HCT116 (cell line): Measurements from ENCODE around the gene FAM76B. TPM values are rescaled to one million over a fixed set of nuclear protein-coding genes. Genes with fewer than 3 reads are reported as not detected.

Experiments
- ATAC-seq: fragments of 200-7000 bp; cut with Tn5 transposase; 2 replicates; pipeline ENCODE4 v1.9.1; 2020; ENCODE audit warnings: mild to moderate bottlenecking, moderate library complexity
- BruUV-seq: library from RNA; stranded (reverse); fragments of 400-500 nt; replicated peaks from 2 replicates; lab custom pipeline; 2021; lab: Mats Ljungman, UMichigan
- CTCF ChIA-PET: fragments of 300-600 bp; sonication (Branson Sonifier 250); formaldehyde crosslinking; loops from one replicate; lab custom pipeline; 2021; ENCODE audit warnings: antibody characterized with exemption; lab: Charles Lee
- POLR2A ChIA-PET: fragments of 300-600, 350-600 bp; sonication (Branson Sonifier 250); formaldehyde crosslinking; loops from one replicate; lab custom pipeline; 2021; ENCODE audit warnings: antibody characterized with exemption; lab: Charles Lee
- RAD21 ChIA-PET, 2 experiments: fragments of 300-600 bp; sonication (Branson Sonifier 250); formaldehyde crosslinking; loops; one replicate each; lab custom pipeline; 2023; ENCODE audit warnings: low total read pairs in 2 of 2; ENCODE audit not compliant: uncharacterized antibody in 2 of 2, unreplicated experiment in 2 of 2, low non-redundant PET in 1 of 2; lab: Charles Lee
- DNase-seq: peaks from one replicate; pipeline ENCODE4 v3.0.0-alpha.2; 2010; ENCODE audit warnings: low read depth, low spot score
- H2AFZ ChIP-seq: fragments of 200-600 bp; shearing (Covaris generic), sonication (generic); 2 replicates; pipeline ENCODE4 v1.6.1; 2017; ENCODE audit warnings: low read depth, mixed run types, mixed read lengths, antibody characterized with exemption, low read length; ENCODE audit not compliant: poor library complexity, severe bottlenecking
- H3K27ac ChIP-seq: 2 replicates; pipeline ENCODE4 v1.5.1; 2012; ENCODE audit warnings: low read depth, low read length
- H3K27me3 ChIP-seq: fragments of 200-600 bp; sonication (generic); 2 replicates; pipeline ENCODE4 v1.6.1; 2016; ENCODE audit warnings: mixed run types, low read length, mixed read lengths; ENCODE audit not compliant: insufficient read depth
- H3K36me3 ChIP-seq, 2 experiments: fragments of 200-500 bp in 1 of 2; fragments of 200-600 bp in 1 of 2; sonication (Bioruptor generic) in 1 of 2; sonication (generic) in 1 of 2; 2 replicates each; pipeline versions ENCODE4 v1.5.1 to v1.6.1; 2014 to 2016; ENCODE audit warnings: low read length in 2 of 2, inconsistent platforms in 1 of 2, mixed read lengths in 1 of 2, mixed run types in 1 of 2; ENCODE audit not compliant: insufficient read depth in 2 of 2, control insufficient read depth in 1 of 2
- H3K4me1 ChIP-seq, 2 experiments: fragments of 200-600 bp in 1 of 2; sonication (generic) in 1 of 2; 2 replicates each; pipeline versions ENCODE4 v1.5.1 to v1.6.1; 2012 to 2017; ENCODE audit warnings: low read length in 2 of 2, inconsistent platforms in 1 of 2, mild to moderate bottlenecking in 1 of 2, mixed read lengths in 1 of 2, mixed run types in 1 of 2, moderate library complexity in 1 of 2; ENCODE audit not compliant: insufficient read depth in 2 of 2, control insufficient read depth in 1 of 2
- H3K4me2 ChIP-seq: fragments of 200-600 bp; sonication (generic); 2 replicates; pipeline ENCODE4 v1.6.1; 2017; ENCODE audit warnings: mixed run types, low read length, mixed read lengths
- H3K4me3 ChIP-seq, 2 experiments: fragments of 200-600 bp in 1 of 2; sonication (generic) in 1 of 2; replicated peaks in 1 of 2; 2 replicates each; pipeline ENCODE4 v1.5.1; 2011 to 2016; ENCODE audit warnings: low read length in 2 of 2, control low read depth in 1 of 2, low read depth in 1 of 2, mild to moderate bottlenecking in 1 of 2, mixed read lengths in 1 of 2, mixed run types in 1 of 2
- H3K79me2 ChIP-seq: fragments of 200-600 bp; sonication (generic); 2 replicates; pipeline ENCODE4 v1.6.1; 2017; ENCODE audit warnings: mild to moderate bottlenecking, mixed run types, low read length, moderate library complexity, mixed read lengths; ENCODE audit not compliant: insufficient read depth
- H3K9ac ChIP-seq: fragments of 200-600 bp; sonication (generic); 2 replicates; pipeline ENCODE4 v1.6.1; 2016; ENCODE audit warnings: low read length, mixed read lengths
- H3K9me2 ChIP-seq: fragments of 200-600 bp; sonication (generic), shearing (Covaris generic); 2 replicates; pipeline ENCODE4 v1.6.1; 2017; ENCODE audit warnings: mixed run types, mild to moderate bottlenecking, moderate library complexity; ENCODE audit not compliant: insufficient read depth
- H3K9me3 ChIP-seq, 2 experiments: fragments of 200-500 bp in 1 of 2; fragments of 200-600 bp in 1 of 2; sonication (Bioruptor generic) in 1 of 2; sonication (generic) in 1 of 2; 2 replicates each; pipeline ENCODE4 v1.6.1; 2014 to 2017; ENCODE audit warnings: low read length in 2 of 2, mixed read lengths in 2 of 2, inconsistent platforms in 1 of 2, low read depth in 1 of 2, mild to moderate bottlenecking in 1 of 2, mixed run types in 1 of 2, moderate library complexity in 1 of 2; ENCODE audit not compliant: control insufficient read depth in 1 of 2, insufficient read depth in 1 of 2
- H4K20me1 ChIP-seq: fragments of 200-600 bp; sonication (generic), shearing (Covaris generic); 2 replicates; pipeline ENCODE4 v1.6.1; 2017; ENCODE audit warnings: mixed run types, mild to moderate bottlenecking, moderate library complexity; ENCODE audit not compliant: insufficient read depth
- CBX3 ChIP-seq: IDR thresholded peaks from 2 replicates; pipeline ENCODE4 v1.6.1; 2012; ENCODE audit warnings: low read depth
- CEBPB ChIP-seq: IDR thresholded peaks from 2 replicates; pipeline ENCODE4 v1.6.1; 2012; ENCODE audit warnings: low read depth
- CTCF ChIP-seq, 3 experiments: fragments of 200-600 bp in 1 of 3; sonication (generic) in 1 of 3; IDR thresholded peaks in 2 of 3; conservative IDR thresholded peaks in 1 of 3; 2 replicates each; pipeline ENCODE4 v1.5.1; 2012 to 2017; ENCODE audit warnings: low read depth in 2 of 3, low read length in 2 of 3, antibody characterized with exemption in 1 of 3, borderline replicate concordance in 1 of 3, control low read depth in 1 of 3, mild to moderate bottlenecking in 1 of 3, mixed read lengths in 1 of 3, mixed run types in 1 of 3, moderate library complexity in 1 of 3; ENCODE audit not compliant: insufficient read depth in 1 of 3
- EGR1 ChIP-seq: IDR thresholded peaks from 2 replicates; pipeline ENCODE4 v1.6.1; 2012; ENCODE audit warnings: low read depth
- ELF1 ChIP-seq: IDR thresholded peaks from 2 replicates; pipeline ENCODE4 v1.6.1; 2012; ENCODE audit warnings: low read depth, borderline replicate concordance
- EZH2phosphoT487 ChIP-seq: fragments of 200-600 bp; IDR thresholded peaks from 2 replicates; pipeline ENCODE4 v1.6.1; 2018; ENCODE audit warnings: antibody characterized with exemption, borderline replicate concordance
- FOSL1 ChIP-seq: IDR thresholded peaks from 2 replicates; pipeline ENCODE4 v1.6.1; 2012; ENCODE audit warnings: low read depth
- JUND ChIP-seq: IDR thresholded peaks from 2 replicates; pipeline ENCODE4 v1.6.1; 2012
- POLR2AphosphoS5 ChIP-seq: IDR thresholded peaks from 2 replicates; pipeline ENCODE4 v1.6.1; 2011; ENCODE audit warnings: mild to moderate bottlenecking, low read depth, low read length, moderate library complexity
- RAD21 ChIP-seq: IDR thresholded peaks from 2 replicates; pipeline ENCODE4 v1.6.1; 2012; ENCODE audit warnings: low read depth, mild to moderate bottlenecking
- SRF ChIP-seq: IDR thresholded peaks from 2 replicates; pipeline ENCODE4 v1.6.1; 2012; ENCODE audit warnings: low read depth
- TCF7L2 ChIP-seq: IDR thresholded peaks from 2 replicates; pipeline ENCODE4 v1.7.0; 2011; ENCODE audit warnings: borderline replicate concordance, inconsistent platforms; ENCODE audit not compliant: insufficient read depth, insufficient read length; ENCODE audit errors: extremely low read depth
- ZBTB33 ChIP-seq: IDR thresholded peaks from 2 replicates; pipeline ENCODE4 v1.6.1; 2011; ENCODE audit warnings: mild to moderate bottlenecking, low read length, moderate library complexity; ENCODE audit not compliant: insufficient replicate concordance; ENCODE audit errors: extremely low read depth
- ZFX ChIP-seq: fragments of 450-650 bp; IDR thresholded peaks from 2 replicates; pipeline ENCODE4 v1.6.1; 2017
- intact Hi-C: fragments of 100-400 bp; cut with micrococcal nuclease; formaldehyde crosslinking; loops from 2 replicates; pipeline ENCODE4 v1.10.0; 2022
- total RNA-seq: library from RNA; stranded (reverse); gene quantifications from one replicate; pipeline ENCODE4 v1.2.1, GENCODE V29; 2021; ENCODE audit not compliant: unreplicated experiment

Gene FAM76B
- total RNA-seq, 1 experiment from 2014 or later: 27.5 TPM

DNA sequence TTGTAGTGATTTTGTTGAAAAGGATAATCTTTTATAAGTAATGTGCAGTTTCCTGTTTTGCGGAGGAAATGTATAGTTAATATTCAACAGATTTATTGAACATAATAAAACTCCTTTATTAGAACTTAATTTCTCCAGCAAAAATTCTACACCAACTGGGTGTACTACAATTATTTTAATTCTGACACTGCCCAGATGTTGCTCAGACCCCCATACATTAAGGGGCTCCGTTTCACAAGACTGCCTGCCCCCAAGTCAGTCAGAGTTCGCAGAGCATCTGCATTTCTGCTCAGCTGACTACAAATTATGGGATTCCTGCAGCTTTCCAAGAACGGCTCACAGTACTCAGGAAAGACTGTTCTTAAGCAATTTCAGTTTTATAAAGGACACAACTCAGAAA lies 6.9 kb upstream of the FAM76B start:
- no peak overlapping the region for H3K27ac ChIP-seq
- ChIA-PET RAD21 (no interaction called here), POLR2A (no interaction called here), CTCF (no interaction called here)
- H3K27me3 ChIP-seq: no peaks in the 10 kb centered on the region
- no peak overlapping the region for H3K9ac ChIP-seq
- H3K79me2 ChIP-seq: peaks cover 56% of the 10 kb centered on the region
- H4K20me1 ChIP-seq: no peaks in the 10 kb centered on the region; the same call in 1 of the 2 replicates
- no peak for TF ChIP-seq CEBPB
- no peak for TF ChIP-seq ELF1
- TF ChIP-seq RAD21: no peak
- TF ChIP-seq CTCF (IDR thresholded peaks at IDR 0.05 in 2 of 3, conservative IDR thresholded peaks at IDR 0.05 in 1 of 3; ENCODE audit: borderline replicate concordance in 1 of 3, insufficient read depth in 1 of 3, low read depth in 2 of 3, low read length in 2 of 3): no peak
- TF ChIP-seq FOSL1: no peak
- TF ChIP-seq EZH2phosphoT487: no peak
- no peak for TF ChIP-seq JUND
- TF ChIP-seq ZFX: no peak
- TF ChIP-seq POLR2AphosphoS5: no peak
- no peak for TF ChIP-seq CBX3
- TF ChIP-seq ZBTB33: no peak
- no peak for TF ChIP-seq SRF
- TF ChIP-seq EGR1: no peak
- TF ChIP-seq TCF7L2: no peak
- no peaks in the 10 kb centered on the region for H3K9me3 ChIP-seq
- no peak for ATAC-seq
- intact Hi-C loops: no loop called here
- H3K36me3 ChIP-seq: 0 out of 4 replicates have a peak, but pooled peaks cover 0 to 6% of the 10 kb centered on the region in 2 experiments
- H3K9me2 ChIP-seq: no peaks in the 10 kb centered on the region
- no peak for DNase-seq
- H3K4me1 ChIP-seq: peaks cover 3 to 5% of the 10 kb centered on the region in 2 experiments; a peak in 3 of 4 replicates
- H3K4me3 ChIP-seq: no peak overlapping the region
- no peak overlapping the region for H3K4me2 ChIP-seq
- H2AFZ ChIP-seq: no peak overlapping the region
- BruUV-seq: no TSS peak
